WI38 (cell line): ENCODE measurements around the gene CD80.

Experiments
- H3K4me3 ChIP-seq: 2 replicates; pipeline ENCODE4 v1.5.1; 2011; ENCODE audit warnings: low read depth, mild to moderate bottlenecking, control low read depth, low read length
- TF ChIP-seq, protein P1 (sequence below): IDR thresholded peaks from 2 replicates; pipeline ENCODE4 v1.5.1; 2012; ENCODE audit warnings: low read depth, mild to moderate bottlenecking, control low read depth, low read length

CD80 gene

DNA sequence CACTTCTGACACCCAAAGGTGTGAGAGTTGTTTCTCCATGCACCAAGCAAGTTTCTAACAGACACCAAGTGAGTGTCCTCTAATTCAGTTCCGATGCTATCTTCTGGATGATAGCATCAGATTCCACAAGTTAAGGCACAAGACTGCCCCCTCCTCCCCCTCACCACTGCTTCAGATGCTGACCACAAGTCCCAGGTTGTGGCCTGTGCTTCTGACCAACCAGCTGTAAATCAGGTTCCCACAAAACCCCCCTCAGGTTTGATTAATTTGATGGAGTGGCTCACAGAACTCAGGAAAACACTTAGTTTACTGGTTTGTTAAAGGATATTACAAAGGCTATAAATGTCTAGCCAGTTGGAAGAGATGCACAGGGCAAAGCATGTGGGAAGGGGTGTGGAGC is 31.3 kb upstream of the CD80 start:
- H3K4me3 ChIP-seq: no peak overlapping the region
- TF ChIP-seq, protein P1, sequence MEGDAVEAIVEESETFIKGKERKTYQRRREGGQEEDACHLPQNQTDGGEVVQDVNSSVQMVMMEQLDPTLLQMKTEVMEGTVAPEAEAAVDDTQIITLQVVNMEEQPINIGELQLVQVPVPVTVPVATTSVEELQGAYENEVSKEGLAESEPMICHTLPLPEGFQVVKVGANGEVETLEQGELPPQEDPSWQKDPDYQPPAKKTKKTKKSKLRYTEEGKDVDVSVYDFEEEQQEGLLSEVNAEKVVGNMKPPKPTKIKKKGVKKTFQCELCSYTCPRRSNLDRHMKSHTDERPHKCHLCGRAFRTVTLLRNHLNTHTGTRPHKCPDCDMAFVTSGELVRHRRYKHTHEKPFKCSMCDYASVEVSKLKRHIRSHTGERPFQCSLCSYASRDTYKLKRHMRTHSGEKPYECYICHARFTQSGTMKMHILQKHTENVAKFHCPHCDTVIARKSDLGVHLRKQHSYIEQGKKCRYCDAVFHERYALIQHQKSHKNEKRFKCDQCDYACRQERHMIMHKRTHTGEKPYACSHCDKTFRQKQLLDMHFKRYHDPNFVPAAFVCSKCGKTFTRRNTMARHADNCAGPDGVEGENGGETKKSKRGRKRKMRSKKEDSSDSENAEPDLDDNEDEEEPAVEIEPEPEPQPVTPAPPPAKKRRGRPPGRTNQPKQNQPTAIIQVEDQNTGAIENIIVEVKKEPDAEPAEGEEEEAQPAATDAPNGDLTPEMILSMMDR: no peak

GRCh38 chr3:119589102-119589773 is 29.8 kb upstream of the CD80 start:
- TF ChIP-seq, protein P1: no peak
- no peak overlapping the region for H3K4me3 ChIP-seq

DNA sequence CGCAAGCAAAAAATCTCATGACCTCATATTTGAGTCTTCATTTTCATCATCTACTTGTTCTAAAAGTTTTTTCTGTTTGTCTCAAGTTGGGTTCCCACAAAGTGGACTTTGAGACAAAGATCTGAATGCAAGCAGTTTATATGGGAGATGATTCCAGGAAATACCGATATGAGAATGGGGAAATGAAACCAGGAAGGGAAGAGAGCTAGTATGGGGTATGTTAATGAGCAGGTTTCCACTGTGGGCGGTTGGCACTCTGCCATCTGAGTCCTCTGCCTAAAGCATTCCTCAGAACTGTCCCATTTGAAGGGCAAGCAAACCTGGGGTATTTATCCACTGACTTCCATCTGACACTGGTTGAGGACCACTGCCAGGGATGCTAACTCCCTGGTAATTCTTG is 28.7 kb upstream of the CD80 start:
- TF ChIP-seq, protein P1: no peak
- H3K4me3 ChIP-seq: no peak overlapping the region

- H3K4me3 ChIP-seq: no peak overlapping the region
- TF ChIP-seq, protein P1: no peak
Observed at GRCh38 chr3:119586733-119587172, 27.3 kb upstream of the CD80 start.

- TF ChIP-seq, protein P1: no peak
Observed at GRCh38 chr3:119585856-119586570, 26.6 kb upstream of the CD80 start.

GRCh38 chr3:119585208-119585607 is 25.8 kb upstream of the CD80 start:
- H3K4me3 ChIP-seq: no peak overlapping the region
- TF ChIP-seq, protein P1: no peak

More at GRCh38 chr3:119585856-119586570, 26.6 kb upstream of the CD80 start:
- H3K4me3 ChIP-seq: no peak overlapping the region

DNA sequence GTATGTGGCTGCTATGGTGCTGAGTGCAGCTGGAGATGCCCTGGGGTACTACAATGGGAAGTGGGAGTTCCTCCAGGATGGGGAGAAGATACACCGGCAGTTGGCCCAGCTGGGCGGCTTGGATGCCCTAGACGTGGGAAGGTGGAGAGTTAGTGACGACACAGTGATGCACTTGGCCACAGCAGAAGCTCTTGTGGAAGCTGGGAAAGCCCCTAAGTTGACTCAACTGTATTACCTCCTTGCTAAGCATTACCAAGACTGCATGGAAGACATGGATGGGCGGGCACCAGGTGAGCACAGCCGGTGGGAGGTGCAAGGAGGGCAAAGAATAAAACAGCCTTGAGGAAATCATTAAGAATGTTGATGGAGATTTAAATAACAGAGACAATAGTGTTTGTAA is 22.8 kb upstream of the CD80 start:
- TF ChIP-seq, protein P1: no peak

More for the DNA sequence above, 22.8 kb upstream of the CD80 start:
- no peak overlapping the region for H3K4me3 ChIP-seq
